GM12878 (cell line): Measurements from ENCODE around the gene MAPK1IP1L.

Experiments
- BMI1 ChIP-seq: fragments of 450-650 bp; IDR thresholded peaks from 2 replicates; pipeline ENCODE4 v1.6.1; 2016; ENCODE audit warnings: mild to moderate bottlenecking, moderate library complexity, borderline replicate concordance
- EZH2 ChIP-seq: IDR thresholded peaks from 2 replicates; pipeline ENCODE4 v1.6.1; 2012; ENCODE audit warnings: low read depth, mild to moderate bottlenecking, control low read depth, inconsistent platforms, low read length, borderline replicate concordance; ENCODE audit not compliant: control insufficient read depth
- NRF1 ChIP-seq: conservative IDR thresholded peaks from 2 replicates; pipeline ENCODE4 v1.6.1; 2011; ENCODE audit warnings: mild to moderate bottlenecking, low read depth, low read length, improper control_type of control experiment
- POLR2A ChIP-seq: IDR thresholded peaks from 2 replicates; pipeline ENCODE4 v1.6.1; 2011; ENCODE audit warnings: low read depth, mild to moderate bottlenecking, low read length
- REST ChIP-seq: IDR thresholded peaks from 2 replicates; pipeline ENCODE4 v1.6.1; 2012; ENCODE audit warnings: mild to moderate bottlenecking, low read depth, low read length
- TARDBP ChIP-seq: IDR thresholded peaks from 2 replicates; pipeline ENCODE4 v1.6.1; 2016; ENCODE audit warnings: borderline replicate concordance
- TF ChIP-seq, protein P1 (sequence below), 3 experiments: IDR thresholded peaks in 2 of 3; conservative IDR thresholded peaks in 1 of 3; 2 replicates each; pipeline ENCODE4 v1.5.1; 2011; ENCODE audit warnings: low read depth in 3 of 3, low read length in 3 of 3, mild to moderate bottlenecking in 3 of 3, control low read depth in 2 of 3, moderate library complexity in 2 of 3, inconsistent platforms in 1 of 3, mixed read lengths in 1 of 3; ENCODE audit not compliant: control insufficient read depth in 2 of 3, insufficient read depth in 1 of 3; ENCODE audit errors: extremely low read depth in 1 of 3

- TF ChIP-seq TARDBP = no peak
- TF ChIP-seq, protein P1, sequence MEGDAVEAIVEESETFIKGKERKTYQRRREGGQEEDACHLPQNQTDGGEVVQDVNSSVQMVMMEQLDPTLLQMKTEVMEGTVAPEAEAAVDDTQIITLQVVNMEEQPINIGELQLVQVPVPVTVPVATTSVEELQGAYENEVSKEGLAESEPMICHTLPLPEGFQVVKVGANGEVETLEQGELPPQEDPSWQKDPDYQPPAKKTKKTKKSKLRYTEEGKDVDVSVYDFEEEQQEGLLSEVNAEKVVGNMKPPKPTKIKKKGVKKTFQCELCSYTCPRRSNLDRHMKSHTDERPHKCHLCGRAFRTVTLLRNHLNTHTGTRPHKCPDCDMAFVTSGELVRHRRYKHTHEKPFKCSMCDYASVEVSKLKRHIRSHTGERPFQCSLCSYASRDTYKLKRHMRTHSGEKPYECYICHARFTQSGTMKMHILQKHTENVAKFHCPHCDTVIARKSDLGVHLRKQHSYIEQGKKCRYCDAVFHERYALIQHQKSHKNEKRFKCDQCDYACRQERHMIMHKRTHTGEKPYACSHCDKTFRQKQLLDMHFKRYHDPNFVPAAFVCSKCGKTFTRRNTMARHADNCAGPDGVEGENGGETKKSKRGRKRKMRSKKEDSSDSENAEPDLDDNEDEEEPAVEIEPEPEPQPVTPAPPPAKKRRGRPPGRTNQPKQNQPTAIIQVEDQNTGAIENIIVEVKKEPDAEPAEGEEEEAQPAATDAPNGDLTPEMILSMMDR (IDR thresholded peaks at IDR 0.05 in 2 of 3, conservative IDR thresholded peaks at IDR 0.05 in 1 of 3; ENCODE audit: control insufficient read depth in 2 of 3, extremely low read depth in 1 of 3, insufficient read depth in 1 of 3, low read depth in 3 of 3, low read length in 3 of 3) = no peak
- TF ChIP-seq EZH2 = no peak
- no peak for TF ChIP-seq REST
- no peak for TF ChIP-seq NRF1
- no peak for TF ChIP-seq BMI1
- TF ChIP-seq POLR2A = no peak
Observed at GRCh38 chr14:55105991-55106390, 54.5 kb downstream of the MAPK1IP1L start.
